GM12878 (cell line): ENCODE data around the gene HOXD3. TPM values are rescaled to one million over a fixed set of nuclear protein-coding genes. Genes with fewer than 3 reads are reported as not detected.

ENCODE experiments used
- ATAC-seq: fragments of 200-7000 bp; cut with Tn5 transposase; 3 replicates; pipeline ENCODE4 v1.9.1; 2020; ENCODE audit warnings: mild to moderate bottlenecking, moderate library complexity
- BruUV-seq: library from RNA; stranded (reverse); fragments of 400-500 nt; replicated peaks from 2 replicates; lab custom pipeline; 2021; lab: Mats Ljungman, UMichigan
- CTCF ChIA-PET: fragments of 300-600 bp; sonication (Branson Sonifier 250); formaldehyde crosslinking; extraction: SDS; loops from one replicate; lab custom pipeline; 2021; ENCODE audit warnings: inconsistent platforms; lab: Yijun Ruan, JAX
- POLR2A ChIA-PET: fragments of 350-600 bp; formaldehyde crosslinking; extraction: SDS; loops from one replicate; lab custom pipeline; 2021; ENCODE audit warnings: inconsistent platforms; lab: Charles Lee
- RAD21 ChIA-PET: fragments of 300-600 bp; sonication (Branson Sonifier 250); formaldehyde crosslinking; loops from one replicate; lab custom pipeline; 2023; ENCODE audit warnings: antibody characterized with exemption; ENCODE audit not compliant: unreplicated experiment; lab: Charles Lee
- SMC1A ChIA-PET: fragments of 300-600 bp; sonication (Branson Sonifier 250); formaldehyde crosslinking; loops from one replicate; lab custom pipeline; 2023; ENCODE audit not compliant: unreplicated experiment, uncharacterized antibody; lab: Charles Lee
- DNase-seq: peaks from one replicate; pipeline ENCODE4 v3.0.0-alpha.2; 2011; ENCODE audit warnings: low read depth, low spot score
- FAIRE-seq: peaks from 3 replicates; lab custom pipeline; 2011; peaks lifted over from hg19 to GRCh38; lab: Jason Lieb, UNC
- H2AFZ ChIP-seq: 2 replicates; pipeline ENCODE4 v1.6.0; 2011; ENCODE audit warnings: low read depth, low read length, control low read depth; ENCODE audit not compliant: control insufficient read depth
- H3K27ac ChIP-seq: 2 replicates; pipeline ENCODE4 v1.5.1; 2011; ENCODE audit warnings: control low read depth; ENCODE audit not compliant: control insufficient read depth, insufficient read depth
- H3K27me3 ChIP-seq, 2 experiments: replicated peaks in 1 of 2; 2 replicates each; pipeline versions ENCODE4 v1.6.0 to v1.6.1; 2011; ENCODE audit warnings: low read length in 1 of 2; ENCODE audit not compliant: control insufficient read depth in 2 of 2, insufficient read depth in 2 of 2
- H3K36me3 ChIP-seq, 2 experiments: 2 replicates each; pipeline ENCODE4 v1.5.1; 2011; ENCODE audit warnings: low read length in 1 of 2; ENCODE audit not compliant: control insufficient read depth in 2 of 2, insufficient read depth in 2 of 2
- H3K4me1 ChIP-seq: 2 replicates; pipeline ENCODE4 v1.6.1; 2011; ENCODE audit warnings: mild to moderate bottlenecking, low read length, moderate library complexity, mixed read lengths; ENCODE audit not compliant: control insufficient read depth, insufficient read depth
- H3K4me2 ChIP-seq: 2 replicates; pipeline ENCODE4 v1.6.0; 2011; ENCODE audit warnings: control low read depth; ENCODE audit not compliant: control insufficient read depth, insufficient read depth
- H3K4me3 ChIP-seq: fragments of 200-600 bp; sonication (generic); 2 replicates; pipeline ENCODE4 v1.5.1; 2016
- H3K79me2 ChIP-seq: 2 replicates; pipeline ENCODE4 v1.6.0; 2011; ENCODE audit warnings: low read length; ENCODE audit not compliant: control insufficient read depth, insufficient read depth
- H3K9ac ChIP-seq: 2 replicates; pipeline ENCODE4 v1.8.0; 2011; ENCODE audit warnings: low read length, control low read depth, mixed read lengths; ENCODE audit not compliant: control insufficient read depth, insufficient read depth
- H3K9me3 ChIP-seq: replicated peaks from 3 replicates; pipeline ENCODE4 v1.5.1; 2011; ENCODE audit warnings: mild to moderate bottlenecking, low read length; ENCODE audit not compliant: control insufficient read depth, insufficient read depth
- H4K20me1 ChIP-seq: 2 replicates; pipeline ENCODE4 v1.6.0; 2011; ENCODE audit not compliant: control insufficient read depth, insufficient read depth
- CHD2 ChIP-seq: IDR thresholded peaks from 2 replicates; pipeline ENCODE4 v1.6.1; 2011; ENCODE audit warnings: low read depth, low read length, improper control_type of control experiment, borderline replicate concordance
- DPF2 ChIP-seq: fragments of 450-650 bp; IDR thresholded peaks from 2 replicates; pipeline ENCODE4 v1.6.1; 2017; ENCODE audit warnings: mild to moderate bottlenecking
- EED ChIP-seq: sonication (generic); IDR thresholded peaks from 2 replicates; pipeline ENCODE4 v1.6.1; 2016; ENCODE audit warnings: antibody characterized with exemption, low read depth
- EZH2 ChIP-seq: IDR thresholded peaks from 2 replicates; pipeline ENCODE4 v1.6.1; 2012; ENCODE audit warnings: low read depth, mild to moderate bottlenecking, control low read depth, inconsistent platforms, low read length, borderline replicate concordance; ENCODE audit not compliant: control insufficient read depth
- FOS ChIP-seq: IDR thresholded peaks from 3 replicates; pipeline ENCODE4 v1.6.1; 2011; ENCODE audit warnings: borderline replicate concordance; ENCODE audit not compliant: insufficient read length; ENCODE audit errors: extremely low read depth
- HCFC1 ChIP-seq: fragments of 150-350 bp; IDR thresholded peaks from 2 replicates; pipeline ENCODE4 v1.6.1; 2014; ENCODE audit warnings: low read length
- JUNB ChIP-seq: IDR thresholded peaks from 2 replicates; pipeline ENCODE4 v1.6.1; 2016; ENCODE audit warnings: antibody characterized with exemption, mild to moderate bottlenecking
- NBN ChIP-seq: fragments of 450-650 bp; IDR thresholded peaks from 2 replicates; pipeline ENCODE4 v1.6.1; 2016
- SUZ12 ChIP-seq: fragments of 200-600 bp; sonication (generic); IDR thresholded peaks from one replicate; pipeline ENCODE4 v1.6.1; 2018; ENCODE audit warnings: antibody characterized with exemption, mild to moderate bottlenecking; ENCODE audit not compliant: unreplicated experiment
- TCF12 ChIP-seq: IDR thresholded peaks from 2 replicates; pipeline ENCODE4 v1.6.1; 2011; ENCODE audit warnings: low read depth, mild to moderate bottlenecking, low read length
- WGBS: methylation state at CpG from one replicate; pipeline ENCODE4 v1.1.6; 2016; ENCODE audit warnings: low lambda C conversion rate; ENCODE audit not compliant: insufficient replicate concordance, insufficient coverage; ENCODE audit errors: missing lambda C conversion rate; 5-methylcytosine and 5-hydroxymethylcytosine counted together
- in situ Hi-C: fragments of 300-500 bp; cut with MboI; formaldehyde crosslinking; loops from 9 replicates; pipeline ENCODE4 v1.14.3; 2018; ENCODE audit warnings: mixed read lengths
- intact Hi-C: fragments of 100-400 bp; cut with micrococcal nuclease; formaldehyde crosslinking; loops from one replicate; pipeline ENCODE4 v1.14.2; 2022; ENCODE audit not compliant: unreplicated experiment
- polyA plus RNA-seq, 11 experiments: library from polyadenylated mRNA; depleted of rRNA in 4 of 11; unstranded in 6 of 11; stranded (reverse) in 5 of 11; fragments of >200 nt; fragmentation: Nextera tagmentation in 4 of 11; fragmentation: Illumina TruSeq in 1 of 11; extraction: Ambion mirVana in 4 of 11; extraction: Trizol in 1 of 11; gene quantifications; 1 replicate in 1 of 11; 2 replicates in 10 of 11; pipeline versions ENCODE4 v1.2.1 to v1.2.3, GENCODE V29; 2011 to 2016; ENCODE audit warnings: inconsistent platforms in 2 of 11, missing spikeins in 2 of 11, low read depth in 1 of 11
- total RNA-seq, 4 experiments: library from RNA; depleted of rRNA in 3 of 4; stranded (reverse); fragments of >200 nt in 3 of 4; fragmentation: Illumina TruSeq in 1 of 4; extraction: Trizol in 1 of 4; gene quantifications; 2 replicates each; pipeline versions ENCODE4 v1.2.1 to v1.2.3, GENCODE V29; 2013 to 2021
- TF ChIP-seq, protein P1 (sequence below): IDR thresholded peaks from 2 replicates; pipeline ENCODE4 v1.6.1; 2012; ENCODE audit warnings: low read depth, low read length, improper control_type of control experiment
- TF ChIP-seq, protein P2 (sequence below): fragments of 450-650 bp; formaldehyde crosslinking; IDR thresholded peaks from 2 replicates; pipeline ENCODE4 v1.4.0; 2022; ENCODE audit warnings: mild to moderate bottlenecking, moderate library complexity
- TF ChIP-seq, protein P3 (sequence below): fragments of 450-650 bp; IDR thresholded peaks from 2 replicates; pipeline ENCODE4 v1.6.1; 2017; ENCODE audit warnings: low read depth, mild to moderate bottlenecking, moderate library complexity
- TF ChIP-seq, protein P4 (sequence below): IDR thresholded peaks from 2 replicates; pipeline ENCODE4 v1.6.1; 2012; ENCODE audit warnings: low read depth, low read length, improper control_type of control experiment

HOXD3 gene
- total and polyA plus RNA-seq, 10 of the 15 experiments (the other 5 are each of a cell fraction or from before 2014, with no cell fraction given) = not detected

DNA sequence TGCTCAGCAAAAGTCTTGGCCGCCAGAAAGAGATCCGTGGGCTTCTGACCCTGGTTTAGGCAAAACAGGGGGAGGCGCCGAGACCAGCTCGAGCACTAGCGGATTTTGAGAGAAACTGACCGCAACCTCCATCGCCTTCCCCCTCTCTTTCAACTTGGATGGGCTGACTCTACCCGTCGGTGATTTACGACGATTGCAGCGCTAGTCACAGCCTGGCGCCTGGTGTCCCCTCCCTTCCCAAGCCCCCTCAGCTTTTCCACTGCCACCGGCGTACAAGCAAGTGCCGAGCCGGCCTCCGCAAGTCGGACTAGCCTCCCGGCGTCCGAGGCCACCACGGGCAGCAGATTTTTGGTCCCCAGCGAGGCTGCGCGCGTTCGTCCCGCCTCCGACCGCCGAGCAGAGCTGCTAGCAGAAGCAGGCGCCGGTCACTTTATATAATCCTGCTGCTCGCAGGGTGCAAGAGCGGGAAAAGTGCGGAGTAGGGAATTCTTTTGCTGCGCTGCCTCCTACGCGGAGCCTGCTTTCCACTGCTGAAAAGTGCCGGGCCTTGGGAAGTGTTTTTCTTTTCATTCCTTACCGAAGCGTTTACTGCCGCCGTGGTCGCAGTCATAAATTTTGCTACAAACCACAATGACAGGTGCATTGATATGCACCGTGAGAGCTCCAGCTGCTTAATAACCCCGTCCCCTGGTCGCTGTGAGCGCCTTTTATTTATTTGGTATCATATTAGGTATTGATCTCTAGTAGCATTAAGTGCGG lies 7.7 kb downstream of the HOXD3 start:
- CTCF ChIA-PET = no interaction called here
- intact Hi-C loops = no loop called here
- Histone ChIP-seq H4K20me1 (no peaks in the 10 kb centered on the region), H3K9ac (no peak overlapping the region), H3K4me2 (no peak overlapping the region), H3K36me3 (no peaks in the 10 kb centered on the region; a peak in 1 of 4 replicates), H3K27me3 (peaks cover 18 to 23% of the 10 kb centered on the region in 2 experiments), H2AFZ (no peak overlapping the region), H3K4me1 (no peaks in the 10 kb centered on the region), H3K4me3 (no peak overlapping the region), H3K9me3 (peaks cover 2% of the 10 kb centered on the region; the same call in 2 of the 3 replicates), H3K79me2 (no peaks in the 10 kb centered on the region), H3K27ac (no peak overlapping the region)
- FAIRE-seq (no peak), ATAC-seq (no peak), DNase-seq (no peak)
- TF ChIP-seq NBN (no peak), HCFC1 (no peak), EZH2 (0 out of 2 replicates have a peak, but pooled peaks have one; percentile 60), CHD2 (no peak), SUZ12 (peak; percentile 83), JUNB (no peak), DPF2 (no peak), FOS (no peak), TCF12 (no peak), EED (no peak)
- TF ChIP-seq, protein P1, sequence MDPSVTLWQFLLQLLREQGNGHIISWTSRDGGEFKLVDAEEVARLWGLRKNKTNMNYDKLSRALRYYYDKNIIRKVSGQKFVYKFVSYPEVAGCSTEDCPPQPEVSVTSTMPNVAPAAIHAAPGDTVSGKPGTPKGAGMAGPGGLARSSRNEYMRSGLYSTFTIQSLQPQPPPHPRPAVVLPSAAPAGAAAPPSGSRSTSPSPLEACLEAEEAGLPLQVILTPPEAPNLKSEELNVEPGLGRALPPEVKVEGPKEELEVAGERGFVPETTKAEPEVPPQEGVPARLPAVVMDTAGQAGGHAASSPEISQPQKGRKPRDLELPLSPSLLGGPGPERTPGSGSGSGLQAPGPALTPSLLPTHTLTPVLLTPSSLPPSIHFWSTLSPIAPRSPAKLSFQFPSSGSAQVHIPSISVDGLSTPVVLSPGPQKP = no peak
- TF ChIP-seq, protein P2, sequence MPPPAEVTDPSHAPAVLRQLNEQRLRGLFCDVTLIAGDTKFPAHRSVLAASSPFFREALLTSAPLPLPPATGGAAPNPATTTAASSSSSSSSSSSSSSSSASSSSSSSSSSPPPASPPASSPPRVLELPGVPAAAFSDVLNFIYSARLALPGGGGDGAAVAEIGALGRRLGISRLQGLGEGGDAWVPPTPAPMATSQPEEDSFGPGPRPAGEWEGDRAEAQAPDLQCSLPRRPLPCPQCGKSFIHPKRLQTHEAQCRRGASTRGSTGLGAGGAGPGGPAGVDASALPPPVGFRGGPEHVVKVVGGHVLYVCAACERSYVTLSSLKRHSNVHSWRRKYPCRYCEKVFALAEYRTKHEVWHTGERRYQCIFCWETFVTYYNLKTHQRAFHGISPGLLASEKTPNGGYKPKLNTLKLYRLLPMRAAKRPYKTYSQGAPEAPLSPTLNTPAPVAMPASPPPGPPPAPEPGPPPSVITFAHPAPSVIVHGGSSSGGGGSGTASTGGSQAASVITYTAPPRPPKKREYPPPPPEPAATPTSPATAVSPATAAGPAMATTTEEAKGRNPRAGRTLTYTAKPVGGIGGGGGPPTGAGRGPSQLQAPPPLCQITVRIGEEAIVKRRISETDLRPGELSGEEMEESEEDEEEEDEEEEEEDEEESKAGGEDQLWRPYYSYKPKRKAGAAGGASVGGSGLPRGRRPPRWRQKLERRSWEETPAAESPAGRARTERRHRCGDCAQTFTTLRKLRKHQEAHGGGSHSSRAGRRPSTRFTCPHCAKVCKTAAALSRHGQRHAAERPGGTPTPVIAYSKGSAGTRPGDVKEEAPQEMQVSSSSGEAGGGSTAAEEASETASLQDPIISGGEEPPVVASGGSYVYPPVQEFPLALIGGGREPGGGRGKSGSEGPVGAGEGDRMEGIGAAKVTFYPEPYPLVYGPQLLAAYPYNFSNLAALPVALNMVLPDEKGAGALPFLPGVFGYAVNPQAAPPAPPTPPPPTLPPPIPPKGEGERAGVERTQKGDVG = no peak
- TF ChIP-seq, protein P3, sequence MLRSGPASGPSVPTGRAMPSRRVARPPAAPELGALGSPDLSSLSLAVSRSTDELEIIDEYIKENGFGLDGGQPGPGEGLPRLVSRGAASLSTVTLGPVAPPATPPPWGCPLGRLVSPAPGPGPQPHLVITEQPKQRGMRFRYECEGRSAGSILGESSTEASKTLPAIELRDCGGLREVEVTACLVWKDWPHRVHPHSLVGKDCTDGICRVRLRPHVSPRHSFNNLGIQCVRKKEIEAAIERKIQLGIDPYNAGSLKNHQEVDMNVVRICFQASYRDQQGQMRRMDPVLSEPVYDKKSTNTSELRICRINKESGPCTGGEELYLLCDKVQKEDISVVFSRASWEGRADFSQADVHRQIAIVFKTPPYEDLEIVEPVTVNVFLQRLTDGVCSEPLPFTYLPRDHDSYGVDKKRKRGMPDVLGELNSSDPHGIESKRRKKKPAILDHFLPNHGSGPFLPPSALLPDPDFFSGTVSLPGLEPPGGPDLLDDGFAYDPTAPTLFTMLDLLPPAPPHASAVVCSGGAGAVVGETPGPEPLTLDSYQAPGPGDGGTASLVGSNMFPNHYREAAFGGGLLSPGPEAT = no peak
- TF ChIP-seq, protein P4, sequence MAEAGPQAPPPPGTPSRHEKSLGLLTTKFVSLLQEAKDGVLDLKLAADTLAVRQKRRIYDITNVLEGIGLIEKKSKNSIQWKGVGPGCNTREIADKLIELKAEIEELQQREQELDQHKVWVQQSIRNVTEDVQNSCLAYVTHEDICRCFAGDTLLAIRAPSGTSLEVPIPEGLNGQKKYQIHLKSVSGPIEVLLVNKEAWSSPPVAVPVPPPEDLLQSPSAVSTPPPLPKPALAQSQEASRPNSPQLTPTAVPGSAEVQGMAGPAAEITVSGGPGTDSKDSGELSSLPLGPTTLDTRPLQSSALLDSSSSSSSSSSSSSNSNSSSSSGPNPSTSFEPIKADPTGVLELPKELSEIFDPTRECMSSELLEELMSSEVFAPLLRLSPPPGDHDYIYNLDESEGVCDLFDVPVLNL = no peak
- 54% methylated on average over 52 of the region's 52 CpGs for WGBS
- POLR2A ChIA-PET = no interaction called here
- RAD21 ChIA-PET = no interaction called here
- no TSS peak for BruUV-seq
- SMC1A ChIA-PET = no interaction called here
- in situ Hi-C loops = no loop called here
